IPS-18c (cell line): ENCODE data around the gene MAGEL2.

ENCODE experiments used
- H3K4me3 ChIP-seq: 2 replicates; pipeline ENCODE4 v1.7.0; 2013; ENCODE audit warnings: low read depth, mild to moderate bottlenecking, low read length, moderate library complexity; ENCODE audit not compliant: insufficient read depth
- H3K9me3 ChIP-seq: one replicate; pipeline ENCODE4 v1.6.1; 2013; ENCODE audit warnings: mild to moderate bottlenecking, low read length, moderate library complexity; ENCODE audit not compliant: control insufficient read depth, insufficient read depth

The MAGEL2 gene

GRCh38 chr15:23647421-23648370 lies at the start of gene MAGEL2:
MAGEL2 (minus strand) TSS chr15:23647867; CDS start chr15:23647742, 125 bp downstream.
- peak within 1 kb of the TSS; percentile 63 for H3K4me3 ChIP-seq

DNA sequence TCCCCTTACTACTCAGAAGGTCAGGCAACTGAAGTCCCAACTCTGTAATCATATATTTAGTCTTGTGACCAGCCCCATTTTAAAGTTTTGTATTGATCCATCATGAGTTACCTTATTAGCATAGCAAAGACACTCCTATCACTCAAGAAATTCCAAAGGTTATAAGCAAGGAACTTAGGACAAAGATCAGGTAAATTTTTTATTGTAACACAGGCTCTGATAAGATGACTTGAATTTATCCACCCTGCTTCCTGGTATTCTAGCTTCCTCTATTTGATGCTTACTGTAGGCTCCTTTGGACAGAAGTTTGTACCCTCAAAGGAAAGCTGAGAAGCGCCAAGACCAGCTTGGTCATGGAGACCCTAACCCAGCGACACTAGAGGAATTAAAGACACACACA lies 47.6 kb upstream of the MAGEL2 start:
- no peak overlapping the region for H3K4me3 ChIP-seq

More at GRCh38 chr15:23647421-23648370, at the start of gene MAGEL2:
- peaks cover 12% of the 10 kb centered on the region for H3K9me3 ChIP-seq

DNA sequence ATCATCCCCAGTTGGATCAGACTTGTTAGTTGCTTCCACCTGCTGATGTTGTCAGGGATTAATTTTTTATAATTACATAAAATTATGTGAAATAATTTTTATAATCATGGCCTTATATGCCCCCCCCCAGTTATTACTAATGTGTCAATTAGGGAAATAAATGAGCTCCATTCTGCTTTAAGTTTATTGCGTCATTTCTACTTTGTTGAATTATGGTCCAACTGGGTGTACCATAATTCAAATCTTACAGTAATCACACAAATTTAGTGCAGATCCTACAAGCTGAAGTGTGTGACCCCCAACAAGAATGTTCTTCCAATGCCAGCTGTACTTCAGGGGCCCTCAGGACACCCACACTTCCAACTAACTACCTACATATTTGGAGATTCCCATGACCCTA lies 46.9 kb upstream of the MAGEL2 start:
- Histone ChIP-seq H3K4me3 (no peak overlapping the region), H3K9me3 (peaks cover 8% of the 10 kb centered on the region)

More for the DNA sequence above, 47.6 kb upstream of the MAGEL2 start:
- peaks cover 8% of the 10 kb centered on the region for H3K9me3 ChIP-seq

DNA sequence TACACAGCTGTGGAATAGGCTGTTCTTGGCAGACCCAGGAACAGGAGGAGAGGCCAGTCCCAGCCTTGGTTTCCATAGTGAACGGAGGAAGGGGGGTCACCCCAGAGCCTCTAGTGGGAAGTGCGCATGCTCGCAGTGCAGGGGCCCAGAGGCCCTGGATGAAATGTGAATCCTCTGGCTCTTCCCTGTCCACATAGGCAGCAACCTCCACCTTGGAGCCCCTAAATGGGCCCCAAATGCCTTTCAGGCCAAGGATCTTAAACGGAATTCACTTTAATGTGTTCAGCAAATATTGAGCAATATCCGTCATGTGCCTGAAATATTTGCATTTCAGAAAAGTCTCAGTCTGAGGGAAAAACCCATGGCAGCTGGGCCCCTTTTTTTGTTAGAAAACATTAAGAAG lies 42.8 kb upstream of the MAGEL2 start:
- no peak overlapping the region for H3K4me3 ChIP-seq

GRCh38 chr15:23690015-23690414 lies 42.3 kb upstream of the MAGEL2 start:
- peaks cover 2% of the 10 kb centered on the region for H3K9me3 ChIP-seq

More for the DNA sequence above, 42.8 kb upstream of the MAGEL2 start:
- H3K9me3 ChIP-seq, result peaks cover 2% of the 10 kb centered on the region

DNA sequence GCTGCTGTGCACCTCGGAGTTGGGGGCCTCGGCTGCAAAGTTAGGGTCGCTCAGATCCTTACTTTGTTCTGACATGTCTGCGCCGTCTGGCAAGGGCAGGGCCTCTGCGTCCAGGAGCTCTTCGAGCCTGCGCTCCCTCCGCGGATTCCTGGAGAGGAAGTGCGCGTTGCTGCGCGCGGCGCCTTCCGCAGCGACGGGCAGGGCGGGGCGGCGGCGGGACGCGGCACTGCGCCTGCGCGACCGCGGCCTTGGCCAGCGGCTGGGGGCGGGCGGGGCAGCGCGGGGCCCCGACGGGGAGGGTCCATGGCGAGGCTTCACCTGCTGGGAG lies 39.4 kb upstream of the MAGEL2 start, which contains the start of gene NDN:
Gene NDN (minus strand): TSS at position 163 of the 328 bp plus-strand sequence. CDS start 88 bp downstream, at position 75.
- peaks cover 2% of the 10 kb centered on the region for H3K9me3 ChIP-seq
- peak within 1 kb of the TSS; percentile 45 for H3K4me3 ChIP-seq

More at GRCh38 chr15:23690015-23690414, 42.3 kb upstream of the MAGEL2 start:
- no peak overlapping the region for H3K4me3 ChIP-seq

- Histone ChIP-seq H3K4me3 (peak overlapping the region; percentile 45), H3K9me3 (peaks cover 2% of the 10 kb centered on the region)
Measured at GRCh38 chr15:23686466-23687142, 38.9 kb upstream of the MAGEL2 start.

GRCh38 chr15:23671481-23671880 lies 23.8 kb upstream of the MAGEL2 start:
- Histone ChIP-seq H3K4me3 (no peak overlapping the region), H3K9me3 (peaks cover 5% of the 10 kb centered on the region)

GRCh38 chr15:23670970-23671369 lies 23.3 kb upstream of the MAGEL2 start:
- no peak overlapping the region for H3K4me3 ChIP-seq
- H3K9me3 ChIP-seq, result peaks cover 5% of the 10 kb centered on the region

DNA sequence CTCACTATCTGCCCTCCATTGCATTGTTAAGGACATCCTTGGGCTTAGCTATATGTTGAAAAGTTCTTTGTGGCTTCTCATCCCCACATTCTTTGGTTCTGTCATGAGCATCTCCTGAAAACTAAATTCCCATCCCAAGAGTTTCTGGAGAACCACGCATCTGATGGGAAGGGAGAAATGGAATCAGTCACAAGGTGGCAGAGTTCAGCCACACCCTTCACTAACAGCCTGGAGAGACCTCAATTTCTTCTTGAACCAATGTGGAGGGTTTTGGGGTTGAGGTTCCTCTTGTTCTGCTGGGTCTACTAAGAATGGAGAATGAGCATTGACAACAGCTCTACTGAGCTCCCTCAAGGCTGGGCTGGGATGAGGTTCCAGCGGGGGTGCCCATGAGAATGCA lies 15.6 kb upstream of the MAGEL2 start:
- Histone ChIP-seq H3K9me3 (peaks cover 6% of the 10 kb centered on the region), H3K4me3 (no peak overlapping the region)

DNA sequence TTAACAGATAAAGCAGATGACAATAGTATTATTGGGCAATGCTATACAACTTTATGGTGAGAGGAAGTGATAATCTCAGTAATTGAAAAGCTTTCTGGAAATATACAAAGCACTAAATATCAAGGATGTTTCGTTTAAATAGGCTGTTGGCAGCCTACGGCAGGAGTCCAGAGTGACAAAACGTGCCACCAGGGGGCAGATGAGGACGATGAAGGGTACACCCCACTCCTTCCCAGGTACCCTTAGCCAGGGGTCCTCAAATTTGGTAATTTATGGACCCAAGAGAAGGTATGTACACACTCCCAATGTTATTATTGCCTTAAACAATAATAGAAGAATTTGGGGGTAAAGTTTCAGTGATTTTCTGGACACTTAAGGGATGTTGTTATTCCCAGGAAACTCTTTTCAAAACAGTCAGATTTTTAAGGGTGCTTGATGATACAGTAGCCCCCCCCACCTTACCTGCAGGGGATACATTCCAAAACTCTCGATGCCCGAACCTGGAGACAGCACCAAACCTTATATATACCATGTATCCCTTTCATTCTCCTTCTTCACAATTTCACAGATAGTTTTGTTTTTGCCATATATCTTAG lies 1.4 kb upstream of the MAGEL2 start:
- Histone ChIP-seq H3K9me3 (peaks cover 12% of the 10 kb centered on the region), H3K4me3 (no peak overlapping the region)

- H3K9me3 ChIP-seq, result peaks cover 12% of the 10 kb centered on the region
- peak overlapping the region; percentile 63 for H3K4me3 ChIP-seq
Measured at GRCh38 chr15:23647001-23647295, 719 bp downstream of the MAGEL2 start.

GRCh38 chr15:23646165-23647000 lies 1.3 kb downstream of the MAGEL2 start:
- Histone ChIP-seq H3K4me3 (peak overlapping the region; percentile 63), H3K9me3 (peaks cover 12% of the 10 kb centered on the region)

DNA sequence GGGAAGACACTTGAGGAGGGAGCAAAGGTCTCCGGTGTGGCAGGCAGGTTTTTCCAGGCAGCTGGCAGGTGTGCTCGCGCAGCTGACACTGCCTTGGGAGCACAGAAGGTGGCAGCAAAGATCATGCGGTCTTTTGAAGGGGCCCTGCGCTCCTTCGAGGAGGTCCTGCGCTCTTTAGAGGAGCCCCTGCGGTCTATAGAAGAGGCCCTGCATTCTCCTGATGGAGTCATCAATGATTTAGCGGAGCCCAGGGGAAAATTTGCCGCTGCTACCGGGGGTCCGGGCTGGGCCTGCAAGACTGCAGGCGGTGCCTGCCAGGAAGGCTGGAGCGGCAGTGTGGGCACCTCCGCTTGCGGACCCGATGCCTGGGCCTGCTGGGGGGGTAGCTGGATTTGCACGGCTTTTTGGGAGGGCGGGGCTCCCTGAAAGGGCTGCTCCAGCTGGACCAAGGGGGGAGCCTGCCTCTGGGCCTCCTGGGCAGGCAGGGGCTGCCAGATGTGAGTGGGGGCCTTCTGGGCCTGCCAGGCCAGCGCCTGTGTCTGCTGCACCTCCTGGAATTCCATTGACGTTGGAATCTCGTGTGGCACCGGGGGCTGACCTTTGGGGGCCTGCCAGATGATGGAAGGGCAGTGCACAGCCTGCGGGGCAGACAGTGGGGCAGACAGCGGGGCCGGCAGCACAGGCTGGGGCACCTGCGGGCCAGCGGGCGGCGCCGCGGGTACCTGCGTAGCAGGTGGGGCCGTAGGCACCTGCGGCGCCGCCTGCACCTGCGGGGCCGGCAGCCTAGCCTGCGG lies 2.1 kb downstream of the MAGEL2 start:
- Histone ChIP-seq H3K4me3 (no peak overlapping the region), H3K9me3 (peaks cover 12% of the 10 kb centered on the region)

DNA sequence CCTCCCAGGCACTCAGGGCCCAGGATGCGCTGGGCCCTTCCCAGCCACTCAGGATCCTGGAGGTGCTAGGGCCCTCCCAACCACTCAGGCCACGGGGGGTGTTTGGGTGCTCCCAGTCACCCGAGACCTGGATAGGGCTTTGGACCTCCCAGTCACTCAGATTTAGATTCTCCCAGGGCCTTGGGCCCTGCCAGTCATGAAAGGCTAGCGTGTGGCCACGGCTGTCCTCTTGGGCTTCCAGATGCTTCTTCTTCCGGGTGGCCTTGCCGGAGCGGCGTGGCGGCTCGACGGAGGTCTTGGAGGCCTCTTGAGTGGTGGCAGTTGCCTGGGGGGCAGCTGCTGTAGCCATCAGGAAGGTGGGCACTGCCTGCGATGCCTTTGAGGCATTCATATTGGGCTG lies 2.8 kb downstream of the MAGEL2 start:
- Histone ChIP-seq H3K9me3 (peaks cover 12% of the 10 kb centered on the region), H3K4me3 (no peak overlapping the region)

DNA sequence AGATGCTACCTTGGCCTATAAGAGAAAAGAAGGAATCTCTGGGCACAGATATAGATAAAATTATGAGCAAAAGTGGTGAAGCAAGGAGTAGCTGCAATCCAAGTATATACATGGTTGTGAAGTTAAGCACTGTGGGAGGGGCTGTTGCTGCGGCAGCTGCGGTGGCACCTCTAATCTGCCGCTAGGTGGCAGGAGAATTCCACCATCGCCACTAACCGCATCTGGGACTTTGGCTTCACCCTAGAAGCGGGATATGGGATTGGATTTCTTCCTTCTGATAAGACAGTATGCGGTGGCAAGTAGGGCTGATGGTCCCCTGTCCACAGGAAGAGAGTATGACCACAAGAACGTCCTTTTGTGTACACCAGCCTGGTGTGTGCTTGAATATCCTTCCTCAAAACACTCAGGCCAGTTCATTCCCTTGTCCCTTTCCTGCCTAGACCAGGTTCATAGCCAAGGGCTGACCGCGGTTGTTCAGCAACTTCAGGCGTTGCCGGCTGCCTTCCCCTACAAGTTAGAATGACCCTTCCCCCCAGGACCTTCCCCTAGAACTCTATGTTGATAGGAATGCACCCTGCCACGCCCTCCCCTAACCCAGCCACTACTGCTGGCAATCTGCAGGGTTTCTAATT lies 5.1 kb downstream of the MAGEL2 start:
- peaks cover 6% of the 10 kb centered on the region for H3K9me3 ChIP-seq
- no peak overlapping the region for H3K4me3 ChIP-seq
